Activated T-helper 9 cell treated with anti-CD3 and anti-CD28 coated beads, Interleukin-2, amount 50 U/mL, for 16 hours (primary cell): ENCODE results near the gene AGTRAP.

ENCODE experiments used
- DNase-seq: peaks from one replicate; pipeline ENCODE4 v3.0.0-alpha.2; 2020; ENCODE audit warnings: low read depth

Gene AGTRAP

DNA sequence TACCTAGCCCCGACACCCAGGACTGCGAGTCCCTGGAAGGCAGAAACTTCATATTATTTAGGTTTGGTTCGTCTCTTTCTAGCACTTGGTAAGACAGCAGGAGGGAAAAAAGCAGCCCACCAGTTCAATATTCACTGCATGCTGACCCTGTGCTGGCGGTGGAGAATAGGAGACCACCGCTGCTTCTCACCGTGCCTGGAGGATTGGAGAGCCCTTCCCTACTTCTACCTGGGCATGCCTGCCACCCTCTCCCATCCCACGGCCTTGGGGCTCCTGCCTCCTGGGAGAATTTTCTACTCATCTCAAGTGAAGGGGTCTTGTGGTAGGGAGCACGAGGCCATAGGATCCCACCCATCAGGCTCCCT lies 64.4 kb downstream of the AGTRAP start:
- no peak for DNase-seq
